Mesenchymal stem cell (in vitro differentiated cells and primary cell): ENCODE results near the gene C20orf202.

ENCODE experiments used
- DNase-seq: peaks from one replicate; pipeline ENCODE4 v3.0.0-alpha.2; 2013
- H2AFZ ChIP-seq: one replicate; pipeline ENCODE4 v1.6.1; 2013; ENCODE audit warnings: low read depth, mild to moderate bottlenecking, control low read depth, inconsistent platforms, low read length, moderate library complexity
- H2AK5ac ChIP-seq: 2 replicates; pipeline ENCODE4 v1.6.1; 2013; ENCODE audit warnings: low read length, moderate library complexity, mild to moderate bottlenecking, inconsistent platforms; ENCODE audit not compliant: severe bottlenecking
- H2BK120ac ChIP-seq: one replicate; pipeline ENCODE4 v1.6.1; 2013; ENCODE audit warnings: low read depth, mild to moderate bottlenecking, inconsistent platforms, low read length, moderate library complexity
- H2BK12ac ChIP-seq, 2 experiments: one replicate each; pipeline ENCODE4 v1.6.1; 2013; ENCODE audit warnings: inconsistent platforms in 2 of 2, low read length in 2 of 2, mild to moderate bottlenecking in 2 of 2, moderate library complexity in 2 of 2, control low read depth in 1 of 2
- H2BK15ac ChIP-seq: one replicate; pipeline ENCODE4 v1.6.1; 2013; ENCODE audit warnings: mild to moderate bottlenecking, low read depth, inconsistent platforms; ENCODE audit not compliant: poor library complexity, severe bottlenecking
- H2BK5ac ChIP-seq: 2 replicates; pipeline ENCODE4 v1.6.1; 2013; ENCODE audit warnings: low read depth, mild to moderate bottlenecking, low read length, control low read depth, inconsistent platforms; ENCODE audit not compliant: poor library complexity, severe bottlenecking
- H3K14ac ChIP-seq, 2 experiments: one replicate each; pipeline ENCODE4 v1.6.1; 2013; ENCODE audit warnings: inconsistent platforms in 2 of 2, low read length in 2 of 2, control low read depth in 1 of 2, mild to moderate bottlenecking in 1 of 2, moderate library complexity in 1 of 2
- H3K18ac ChIP-seq, 2 experiments: one replicate each; pipeline ENCODE4 v1.6.1; 2013; ENCODE audit warnings: inconsistent platforms in 2 of 2, low read length in 2 of 2, control low read depth in 1 of 2, low read depth in 1 of 2, mild to moderate bottlenecking in 1 of 2
- H3K23ac ChIP-seq, 2 experiments: one replicate each; pipeline ENCODE4 v1.6.1; 2013; ENCODE audit warnings: inconsistent platforms in 2 of 2, low read length in 2 of 2, mild to moderate bottlenecking in 2 of 2, moderate library complexity in 2 of 2, control low read depth in 1 of 2
- H3K27ac ChIP-seq: 2 replicates; pipeline ENCODE4 v1.5.1; 2013; ENCODE audit warnings: mild to moderate bottlenecking, moderate library complexity, low read length, control low read depth, inconsistent platforms; ENCODE audit not compliant: poor library complexity, severe bottlenecking
- H3K27me3 ChIP-seq, 2 experiments: 2 replicates each; pipeline versions ENCODE4 v1.6.1 to v1.7.0; 2013; ENCODE audit warnings: low read length in 2 of 2, mild to moderate bottlenecking in 2 of 2, moderate library complexity in 2 of 2, control low read depth in 1 of 2, inconsistent platforms in 1 of 2; ENCODE audit not compliant: control insufficient read depth in 1 of 2, insufficient read depth in 1 of 2
- H3K36me3 ChIP-seq, 2 experiments: 2 replicates each; pipeline versions ENCODE4 v1.6.1 to v1.7.0; 2013; ENCODE audit warnings: low read length in 2 of 2, control low read depth in 1 of 2, inconsistent platforms in 1 of 2, low read depth in 1 of 2, mild to moderate bottlenecking in 1 of 2; ENCODE audit not compliant: insufficient read depth in 2 of 2, control insufficient read depth in 1 of 2
- H3K4ac ChIP-seq, 2 experiments: one replicate each; pipeline ENCODE4 v1.6.1; 2013; ENCODE audit warnings: inconsistent platforms in 2 of 2, low read length in 2 of 2, mild to moderate bottlenecking in 2 of 2, moderate library complexity in 2 of 2, control low read depth in 1 of 2, low read depth in 1 of 2
- H3K4me1 ChIP-seq: 2 replicates; pipeline ENCODE4 v1.6.1; 2013; ENCODE audit warnings: low read depth, low read length, control low read depth; ENCODE audit not compliant: control insufficient read depth, insufficient read depth
- H3K4me2 ChIP-seq: 2 replicates; pipeline ENCODE4 v1.6.1; 2013; ENCODE audit warnings: low read length, mild to moderate bottlenecking, inconsistent platforms; ENCODE audit not compliant: poor library complexity, severe bottlenecking
- H3K4me3 ChIP-seq, 2 experiments: 2 replicates each; pipeline versions ENCODE4 v1.5.1 to v1.7.0; 2013; ENCODE audit warnings: low read length in 2 of 2, mild to moderate bottlenecking in 2 of 2, control low read depth in 1 of 2, low read depth in 1 of 2; ENCODE audit not compliant: insufficient read depth in 1 of 2
- H3K79me1 ChIP-seq: replicated peaks from 2 replicates; pipeline ENCODE4 v1.6.1; 2013; ENCODE audit warnings: mild to moderate bottlenecking, control low read depth, low read length, inconsistent platforms; ENCODE audit not compliant: poor library complexity, severe bottlenecking
- H3K9ac ChIP-seq: 2 replicates; pipeline ENCODE4 v1.7.0; 2013; ENCODE audit warnings: mild to moderate bottlenecking, low read length, moderate library complexity
- H3K9me3 ChIP-seq: 2 replicates; pipeline ENCODE4 v1.7.0; 2013; ENCODE audit warnings: mild to moderate bottlenecking, low read length; ENCODE audit not compliant: control insufficient read depth
- H4K8ac ChIP-seq: one replicate; pipeline ENCODE4 v1.6.1; 2013; ENCODE audit warnings: inconsistent platforms, mild to moderate bottlenecking, low read length, moderate library complexity
- H4K91ac ChIP-seq: one replicate; pipeline ENCODE4 v1.6.1; 2013; ENCODE audit warnings: mild to moderate bottlenecking, low read length, inconsistent platforms
- WGBS: methylation state at CpG from one replicate; pipeline ENCODE4 v1.1.7; 2013; ENCODE audit warnings: mixed read lengths; 5-methylcytosine and 5-hydroxymethylcytosine counted together

C20orf202 gene

DNA sequence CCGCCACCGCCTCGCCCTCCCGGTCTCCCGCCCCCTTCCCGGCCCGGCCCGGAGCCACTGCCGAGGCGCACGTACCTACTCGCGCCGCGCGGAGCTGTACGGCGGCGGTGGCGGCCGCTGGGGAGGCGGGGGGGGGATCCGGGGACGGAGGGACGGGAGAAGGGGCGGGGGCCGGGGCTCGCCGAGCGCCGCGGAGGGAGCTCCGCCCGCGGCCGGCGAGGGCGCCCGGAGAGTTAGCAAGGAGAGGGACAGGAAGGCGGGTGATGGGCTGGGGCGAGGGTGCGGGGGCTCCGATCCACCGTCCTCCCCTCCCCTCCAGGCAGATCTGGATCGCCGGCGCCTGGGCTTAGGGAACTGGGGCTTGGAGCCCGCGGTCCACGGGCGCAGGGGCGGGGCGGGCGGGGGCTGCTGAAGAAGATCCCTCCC is 17.9 kb upstream of the C20orf202 start:
- H2BK120ac ChIP-seq, result no peak overlapping the region
- H3K27me3 ChIP-seq, result peaks cover 66 to 67% of the 10 kb centered on the region in 2 experiments
- no peak overlapping the region for H3K9ac ChIP-seq
- H4K91ac ChIP-seq, result no peak overlapping the region
- H3K9me3 ChIP-seq, result no peaks in the 10 kb centered on the region
- no peak overlapping the region for H3K23ac ChIP-seq
- no peak overlapping the region for H2AK5ac ChIP-seq
- no peaks in the 10 kb centered on the region for H3K79me1 ChIP-seq
- WGBS, result 2% methylated on average over 25 of the region's 54 CpGs
- no peak overlapping the region for H4K8ac ChIP-seq
- H3K4me2 ChIP-seq, result peak overlapping the region; percentile 93
- H3K14ac ChIP-seq, result no peak overlapping the region
- H3K4me3 ChIP-seq, result peak overlapping the region in 1 of 2 experiments; percentile 57
- H2BK12ac ChIP-seq, result no peak overlapping the region
- DNase-seq, result peak; percentile 13
- peaks cover 0 to 5% of the 10 kb centered on the region in 2 experiments for H3K36me3 ChIP-seq
- no peak overlapping the region for H2AFZ ChIP-seq
- no peak overlapping the region for H3K27ac ChIP-seq
- peaks cover 18% of the 10 kb centered on the region for H3K4me1 ChIP-seq
- H3K4ac ChIP-seq, result no peak overlapping the region
- peak overlapping the region; percentile 76 for H2BK15ac ChIP-seq
- no peak overlapping the region for H3K18ac ChIP-seq
- no peak overlapping the region for H2BK5ac ChIP-seq

DNA sequence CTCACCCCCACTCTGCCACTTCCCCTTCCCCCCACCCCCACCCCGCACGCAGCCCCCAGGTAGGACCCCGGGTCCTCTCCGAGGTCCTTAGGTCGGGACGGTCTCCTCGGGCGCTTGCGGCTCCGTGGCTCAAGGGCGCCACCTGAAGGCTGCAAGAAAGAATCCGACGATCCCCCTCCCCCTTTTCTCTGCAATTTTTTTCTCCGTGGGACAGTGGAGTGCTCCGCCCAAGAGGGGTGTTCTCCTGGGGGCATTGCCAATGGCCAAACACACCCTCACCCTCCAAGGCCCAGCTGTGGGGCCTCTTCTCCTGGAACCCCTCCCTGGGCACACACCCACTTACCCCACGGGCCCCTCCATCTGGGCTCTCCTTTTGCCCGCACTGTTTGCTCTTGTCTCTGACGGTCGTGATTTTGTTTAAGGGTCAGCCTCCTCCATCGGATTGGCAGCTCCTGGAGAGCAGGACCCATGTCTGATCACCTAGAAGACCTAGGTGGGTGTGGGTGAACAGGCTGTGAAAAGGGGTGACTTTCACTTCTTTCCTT is 17.4 kb upstream of the C20orf202 start:
- Histone ChIP-seq H3K27ac (no peak overlapping the region), H3K18ac (peak overlapping the region in 1 of 2 experiments; percentile 24), H2AFZ (no peak overlapping the region), H4K91ac (no peak overlapping the region), H3K4me2 (no peak overlapping the region), H3K4me1 (peaks cover 18% of the 10 kb centered on the region), H3K27me3 (peaks cover 71 to 73% of the 10 kb centered on the region in 2 experiments), H2BK15ac (no peak overlapping the region), H3K23ac (no peak overlapping the region), H2BK5ac (no peak overlapping the region), H2BK120ac (no peak overlapping the region), H3K36me3 (peaks cover 0 to 4% of the 10 kb centered on the region in 2 experiments), H3K4me3 (peak overlapping the region in 1 of 2 experiments; percentile 57), H3K9me3 (no peaks in the 10 kb centered on the region), H3K4ac (no peak overlapping the region), H3K9ac (no peak overlapping the region), H3K79me1 (no peaks in the 10 kb centered on the region), H4K8ac (peak overlapping the region; percentile 47), H2BK12ac (peak overlapping the region in 1 of 2 experiments; percentile 45), H2AK5ac (no peak overlapping the region), H3K14ac (no peak overlapping the region)
- DNase-seq, result peak; percentile 71
- WGBS, result 13% methylated on average over 19 of the region's 20 CpGs

DNA sequence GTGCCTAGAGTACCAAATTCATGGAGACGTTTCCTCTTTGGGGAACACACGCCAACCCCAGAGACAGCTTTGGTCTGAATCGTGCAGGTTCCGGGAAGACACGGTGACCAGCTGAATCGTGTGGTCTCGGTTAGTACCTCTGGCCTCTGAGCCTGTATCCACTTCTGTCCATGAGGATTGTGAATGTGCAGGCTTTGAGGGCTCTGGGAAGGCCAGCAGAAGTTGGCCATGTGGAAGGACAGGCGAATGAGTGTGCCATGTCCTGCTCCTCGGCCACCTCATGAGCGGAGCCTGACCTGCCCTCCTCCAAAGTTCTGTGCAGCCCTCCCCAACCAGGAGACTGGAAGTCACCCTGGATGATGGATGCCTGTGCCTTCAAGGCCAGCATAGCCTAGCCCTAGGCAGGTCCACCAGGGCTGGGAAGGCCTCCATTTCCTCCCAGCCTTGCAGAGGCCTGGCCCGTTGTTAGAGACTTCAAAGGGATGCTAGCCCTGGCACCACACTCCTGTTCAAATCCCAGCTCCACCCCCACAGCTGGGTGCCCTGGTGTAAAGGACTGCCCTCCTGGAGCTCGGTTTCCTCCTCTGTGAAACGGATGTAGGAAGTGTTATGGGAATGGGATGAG is 16.8 kb upstream of the C20orf202 start:
- no peaks in the 10 kb centered on the region for H3K79me1 ChIP-seq
- H4K91ac ChIP-seq, result peak overlapping the region; percentile 79
- no peak for DNase-seq
- H3K36me3 ChIP-seq, result no peaks in the 10 kb centered on the region
- H2BK12ac ChIP-seq, result peak overlapping the region in 1 of 2 experiments; percentile 45
- no peak overlapping the region for H2AFZ ChIP-seq
- H4K8ac ChIP-seq, result peak overlapping the region; percentile 35
- H3K27ac ChIP-seq, result no peak overlapping the region
- H2BK120ac ChIP-seq, result no peak overlapping the region
- H3K18ac ChIP-seq, result peak overlapping the region in 1 of 2 experiments; percentile 18
- H3K4ac ChIP-seq, result no peak overlapping the region
- peaks cover 77 to 79% of the 10 kb centered on the region in 2 experiments for H3K27me3 ChIP-seq
- no peak overlapping the region for H2AK5ac ChIP-seq
- WGBS, result 84% methylated on average over 11 of the region's 13 CpGs
- H3K9me3 ChIP-seq, result no peaks in the 10 kb centered on the region
- H3K14ac ChIP-seq, result peak overlapping the region in 1 of 2 experiments; percentile 71
- peak overlapping the region in 1 of 2 experiments; percentile 77 for H3K23ac ChIP-seq
- H2BK15ac ChIP-seq, result no peak overlapping the region
- H3K9ac ChIP-seq, result no peak overlapping the region
- no peak overlapping the region for H2BK5ac ChIP-seq
- H3K4me2 ChIP-seq, result no peak overlapping the region
- H3K4me1 ChIP-seq, result peaks cover 18% of the 10 kb centered on the region
- H3K4me3 ChIP-seq, result no peak overlapping the region

DNA sequence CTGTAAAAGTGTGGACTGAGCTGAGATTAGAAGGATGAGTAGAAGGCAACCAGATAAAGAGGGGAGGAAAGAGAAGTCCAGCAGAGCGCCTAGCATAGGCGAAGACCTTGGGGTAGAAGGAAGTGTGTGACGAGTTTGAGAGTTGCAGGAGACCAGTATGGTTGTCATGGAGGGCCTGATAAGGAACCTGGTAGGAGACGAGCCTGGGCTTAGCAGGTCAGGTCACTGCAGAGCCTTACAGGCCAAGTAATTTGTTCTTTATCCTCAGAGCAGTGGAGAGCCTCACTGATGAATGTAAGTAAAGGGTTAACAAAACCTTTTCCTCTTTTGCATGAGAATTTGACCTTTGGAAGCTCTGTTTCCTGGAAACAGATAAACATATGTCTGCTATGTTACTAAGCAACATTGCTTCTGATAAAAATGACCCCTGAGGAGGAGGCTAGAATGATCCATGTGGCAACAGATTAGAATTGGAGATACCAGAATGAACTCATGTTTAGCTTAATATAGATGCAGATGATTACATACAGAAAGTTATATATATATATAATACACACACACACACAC is 15.6 kb upstream of the C20orf202 start:
- Histone ChIP-seq H3K23ac (no peak overlapping the region), H3K4ac (no peak overlapping the region), H3K9ac (no peak overlapping the region), H3K9me3 (no peaks in the 10 kb centered on the region), H3K4me1 (peaks cover 18% of the 10 kb centered on the region), H3K4me2 (no peak overlapping the region), H2AFZ (no peak overlapping the region), H4K8ac (no peak overlapping the region), H3K4me3 (no peak overlapping the region), H2BK5ac (no peak overlapping the region), H2BK15ac (peak overlapping the region; percentile 37), H2BK12ac (peak overlapping the region in 1 of 2 experiments; percentile 50), H2BK120ac (no peak overlapping the region), H4K91ac (no peak overlapping the region), H3K36me3 (no peaks in the 10 kb centered on the region), H3K27me3 (peaks cover 77 to 82% of the 10 kb centered on the region in 2 experiments), H3K27ac (no peak overlapping the region), H3K14ac (no peak overlapping the region), H2AK5ac (no peak overlapping the region), H3K79me1 (no peaks in the 10 kb centered on the region), H3K18ac (no peak overlapping the region)
- WGBS, result 49% methylated on average over 4 of the region's 4 CpGs
- DNase-seq, result peak; percentile 83
